ENCODE results near the gene FOXG1. TPM values are rescaled to one million over a fixed set of nuclear protein-coding genes. Genes with fewer than 3 reads are reported as not detected.
A peak's percentile ranks its signal among the peaks of the same experiment; 100 is the strongest.

The FOXG1 gene
- total RNA-seq, 6 donors from 2014 or later = not detected

DNA sequence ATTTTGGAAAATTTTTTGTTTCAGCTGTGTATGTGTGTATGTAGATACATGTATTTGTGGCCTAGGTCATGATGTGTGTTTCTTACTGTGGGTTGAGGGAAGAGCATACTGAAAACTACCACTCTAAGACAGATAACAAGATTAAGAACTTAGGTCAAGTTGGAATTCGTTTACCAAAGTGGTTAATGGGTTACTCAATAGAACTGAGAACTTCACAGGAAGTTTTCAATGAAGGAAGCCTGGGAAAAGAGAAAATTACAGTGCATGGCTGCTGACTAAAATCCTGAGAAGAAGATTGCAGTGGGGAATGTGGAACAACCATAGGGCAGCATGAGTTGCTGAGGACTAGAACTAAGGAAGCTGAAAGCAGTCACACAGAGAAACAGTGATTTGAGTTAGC is 21.4 kb upstream of the FOXG1 start:
- 20 to 27% methylated on average over 1 of the region's 1 CpG for WGBS, 2 donors
- TF ChIP-seq POLR2AphosphoS5 (IDR thresholded peaks at IDR 0.05) (no peak), POLR2A (IDR thresholded peaks at IDR 0.05) (no peak)

DNA sequence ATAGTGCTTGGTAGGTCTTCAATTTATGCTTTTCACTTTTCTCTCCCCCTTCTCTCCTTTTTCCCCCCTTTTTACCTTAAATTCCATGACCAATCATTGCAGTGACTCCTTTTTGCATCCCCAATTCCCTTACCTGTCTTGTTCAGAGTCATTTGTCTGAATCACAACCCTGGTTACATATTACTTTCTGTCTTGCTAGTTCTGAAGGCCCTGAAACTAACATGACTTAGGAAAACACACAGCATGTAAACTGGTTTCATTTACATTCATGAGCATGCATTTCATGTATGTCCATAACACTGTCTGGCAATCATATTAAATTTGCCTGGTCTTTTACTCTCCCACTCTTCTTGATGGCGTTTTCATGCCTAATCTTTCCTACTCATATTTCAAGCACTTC is 20.3 kb upstream of the FOXG1 start:
- no peaks in the 10 kb centered on the region for H3K36me3 ChIP-seq
- ATAC-seq (ENCODE audit: low FRiP score in 2 of 2) = no peak
- no peak overlapping the region for H3K4me3 ChIP-seq
- peaks cover 0 to 3% (median 0%) of the 10 kb centered on the region in 4 donors for H3K9me3 ChIP-seq
- DNase-seq = no peak
- no peak overlapping the region for H3K27ac ChIP-seq
- TF ChIP-seq EP300 (IDR thresholded peaks at IDR 0.05) (no peak), POLR2A (IDR thresholded peaks at IDR 0.05) (no peak), POLR2AphosphoS5 (IDR thresholded peaks at IDR 0.05) (no peak)
- TF ChIP-seq, protein P1, sequence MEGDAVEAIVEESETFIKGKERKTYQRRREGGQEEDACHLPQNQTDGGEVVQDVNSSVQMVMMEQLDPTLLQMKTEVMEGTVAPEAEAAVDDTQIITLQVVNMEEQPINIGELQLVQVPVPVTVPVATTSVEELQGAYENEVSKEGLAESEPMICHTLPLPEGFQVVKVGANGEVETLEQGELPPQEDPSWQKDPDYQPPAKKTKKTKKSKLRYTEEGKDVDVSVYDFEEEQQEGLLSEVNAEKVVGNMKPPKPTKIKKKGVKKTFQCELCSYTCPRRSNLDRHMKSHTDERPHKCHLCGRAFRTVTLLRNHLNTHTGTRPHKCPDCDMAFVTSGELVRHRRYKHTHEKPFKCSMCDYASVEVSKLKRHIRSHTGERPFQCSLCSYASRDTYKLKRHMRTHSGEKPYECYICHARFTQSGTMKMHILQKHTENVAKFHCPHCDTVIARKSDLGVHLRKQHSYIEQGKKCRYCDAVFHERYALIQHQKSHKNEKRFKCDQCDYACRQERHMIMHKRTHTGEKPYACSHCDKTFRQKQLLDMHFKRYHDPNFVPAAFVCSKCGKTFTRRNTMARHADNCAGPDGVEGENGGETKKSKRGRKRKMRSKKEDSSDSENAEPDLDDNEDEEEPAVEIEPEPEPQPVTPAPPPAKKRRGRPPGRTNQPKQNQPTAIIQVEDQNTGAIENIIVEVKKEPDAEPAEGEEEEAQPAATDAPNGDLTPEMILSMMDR (IDR thresholded peaks at IDR 0.05) = no peak
- no peaks in the 10 kb centered on the region for H3K4me1 ChIP-seq
- WGBS, 2 donors = 64 to 85% methylated on average over 1 of the region's 1 CpG
- no peaks in the 10 kb centered on the region for H3K27me3 ChIP-seq

More for the DNA sequence above, 21.4 kb upstream of the FOXG1 start:
- no peaks in the 10 kb centered on the region for H3K4me1 ChIP-seq
- H3K27ac ChIP-seq = no peak overlapping the region
- no peaks in the 10 kb centered on the region for H3K27me3 ChIP-seq
- no peak for ATAC-seq (ENCODE audit: low FRiP score in 2 of 2)
- no peak overlapping the region for H3K4me3 ChIP-seq
- H3K9me3 ChIP-seq = peaks cover 0 to 3% (median 0%) of the 10 kb centered on the region in 4 donors
- no peak for DNase-seq
- no peaks in the 10 kb centered on the region for H3K36me3 ChIP-seq

DNA sequence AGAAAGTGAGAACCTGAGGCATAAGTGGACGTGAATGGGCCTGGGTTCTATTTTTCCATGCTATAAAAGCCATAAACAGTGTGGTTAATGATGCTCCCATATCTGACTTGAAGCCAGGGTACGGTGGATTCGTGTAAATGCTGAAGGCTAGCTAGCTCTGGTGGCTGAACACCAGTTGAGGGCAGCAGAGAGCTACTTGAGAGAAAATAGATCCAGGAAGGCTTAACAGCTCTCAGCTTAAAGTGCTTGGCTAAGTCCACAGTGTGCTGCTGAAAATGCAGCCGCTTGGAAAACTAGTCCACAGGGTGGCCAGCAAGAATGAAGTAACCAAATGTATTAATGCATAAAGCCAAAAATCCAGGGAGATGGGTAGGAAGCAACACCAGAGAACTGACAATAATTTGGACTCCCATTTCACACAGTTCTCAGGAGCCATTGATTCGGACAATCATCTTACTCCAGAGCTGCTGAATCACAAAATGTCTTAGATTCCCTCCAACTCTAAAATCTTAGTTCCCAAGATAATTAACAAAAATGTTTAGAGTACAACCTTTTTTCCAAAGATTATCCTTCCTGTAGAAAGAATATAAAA is 15.0 kb upstream of the FOXG1 start:
- ATAC-seq (ENCODE audit: low FRiP score in 2 of 2) = peak; percentile 63 to 73
- Histone ChIP-seq H3K36me3 (no peaks in the 10 kb centered on the region), H3K27me3 (peaks cover 0 to 14% (median 2%) of the 10 kb centered on the region in 4 donors), H3K27ac (no peak overlapping the region), H3K4me1 (peaks cover 0 to 4% (median 0%) of the 10 kb centered on the region in 4 donors), H3K9me3 (peaks cover 0 to 3% (median 0%) of the 10 kb centered on the region in 4 donors), H3K4me3 (no peak overlapping the region)
- DNase-seq = no peak
- 24 to 30% methylated on average over 5 of the region's 5 CpGs for WGBS, 2 donors
- TF ChIP-seq, protein P1 (IDR thresholded peaks at IDR 0.05) = peak in 3 of 6 experiments; percentile 32 to 61 (median 40)
- TF ChIP-seq POLR2AphosphoS5 (IDR thresholded peaks at IDR 0.05) (no peak), EP300 (IDR thresholded peaks at IDR 0.05) (no peak), POLR2A (IDR thresholded peaks at IDR 0.05) (no peak)

DNA sequence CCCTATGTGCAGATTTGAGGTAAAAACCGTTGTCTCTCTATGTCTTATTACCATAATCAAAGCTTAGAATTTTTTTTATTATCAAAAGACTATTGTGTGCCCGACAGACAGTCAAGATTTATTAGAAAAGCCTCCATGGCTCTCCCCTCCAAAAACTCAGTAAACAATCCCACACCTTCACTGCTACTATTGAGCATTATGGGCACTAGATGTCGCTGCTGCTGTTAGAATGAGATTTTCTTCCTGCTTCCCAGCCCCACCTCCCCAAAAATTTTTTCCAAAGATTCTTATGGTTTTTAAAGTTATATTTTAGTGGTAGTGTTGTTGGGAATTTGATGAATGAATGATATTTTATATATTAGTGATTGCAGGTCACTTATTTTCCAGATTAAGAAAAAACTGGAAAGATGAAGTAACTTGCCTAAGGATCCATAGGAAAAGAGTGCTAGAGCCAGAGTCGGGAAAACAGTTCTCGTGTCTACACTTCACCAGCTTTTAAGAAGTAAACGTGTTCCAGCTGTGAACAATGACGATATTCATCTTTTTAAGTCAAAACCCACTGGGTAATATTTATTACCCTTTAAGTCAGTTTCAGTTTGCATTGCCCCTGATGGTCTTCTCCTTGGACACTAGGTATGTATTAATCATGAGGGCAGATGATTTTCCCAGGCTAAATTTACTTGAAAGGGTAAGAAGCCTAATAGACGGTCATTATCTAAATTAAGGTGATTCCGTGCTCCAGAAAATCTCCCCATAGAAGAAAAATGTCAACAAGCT is 12.2 kb upstream of the FOXG1 start:
- H3K27ac ChIP-seq = no peak overlapping the region
- peaks cover 0 to 26% (median 15%) of the 10 kb centered on the region in 4 donors for H3K27me3 ChIP-seq
- WGBS, 2 donors = 10 to 11% methylated on average over 9 of the region's 9 CpGs
- ATAC-seq (ENCODE audit: low FRiP score in 2 of 2) (peak in 1 of 2 donors; percentile 55), DNase-seq (no peak)
- peaks cover 0 to 15% (median 2%) of the 10 kb centered on the region in 4 donors for H3K4me1 ChIP-seq
- no peaks in the 10 kb centered on the region for H3K36me3 ChIP-seq
- no peaks in the 10 kb centered on the region for H3K9me3 ChIP-seq
- H3K4me3 ChIP-seq = no peak overlapping the region
- TF ChIP-seq EP300 (IDR thresholded peaks at IDR 0.05) = no peak
- TF ChIP-seq, protein P1 (IDR thresholded peaks at IDR 0.05) = peak in 4 of 6 experiments; percentile 33 to 40 (median 36)

DNA sequence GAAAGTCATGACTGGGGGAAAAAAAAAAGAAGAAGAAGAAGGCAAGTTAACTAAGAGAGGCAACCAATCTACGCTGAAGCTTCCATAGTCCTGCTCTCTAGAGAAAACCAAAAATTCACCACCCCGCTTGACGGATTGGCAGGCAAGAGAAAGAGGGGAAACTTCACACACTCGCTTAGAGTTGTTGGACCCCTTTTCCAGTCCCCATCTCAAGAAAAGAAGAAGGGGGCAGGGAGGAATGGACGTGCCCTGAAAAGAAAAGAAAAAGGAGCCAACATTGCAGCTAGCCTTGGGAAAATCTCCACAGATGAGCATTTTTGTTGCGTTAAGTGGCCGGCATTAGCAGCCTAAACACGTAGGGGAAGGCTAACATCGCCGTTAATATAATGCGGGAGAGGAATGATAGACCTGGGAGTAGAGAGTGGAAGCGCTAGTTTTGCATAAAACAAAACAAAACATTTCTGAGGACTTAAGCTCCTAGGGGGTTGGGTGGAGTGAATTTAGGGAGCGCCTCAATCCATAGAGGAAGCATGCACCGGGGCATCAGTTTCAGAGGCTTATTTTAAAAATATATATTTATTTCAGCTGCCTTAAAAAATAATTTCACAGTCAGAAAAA is 11.3 kb upstream of the FOXG1 start:
- Histone ChIP-seq H3K4me1 (peaks cover 0 to 16% (median 3%) of the 10 kb centered on the region in 4 donors), H3K4me3 (no peak overlapping the region), H3K27ac (no peak overlapping the region), H3K9me3 (no peaks in the 10 kb centered on the region), H3K36me3 (no peaks in the 10 kb centered on the region), H3K27me3 (peaks cover 0 to 35% (median 22%) of the 10 kb centered on the region in 4 donors)
- DNase-seq (no peak), ATAC-seq (ENCODE audit: low FRiP score in 2 of 2) (no peak)
- 6 to 8% methylated on average over 14 of the region's 14 CpGs for WGBS, 2 donors
- TF ChIP-seq EP300 (IDR thresholded peaks at IDR 0.05) (no peak), POLR2A (IDR thresholded peaks at IDR 0.05) (no peak), POLR2AphosphoS5 (IDR thresholded peaks at IDR 0.05) (no peak)
- TF ChIP-seq, protein P1 (IDR thresholded peaks at IDR 0.05) = no peak

Measured in upper lobe of left lung (tissue), 6 donors.